Stimulated activated CD8-positive, alpha-beta memory T cell treated with anti-CD3 and anti-CD28 coated beads, Interleukin-15, amount 100 ng/mL, for 48 hours (primary cell): ENCODE measurements around the gene DYNC1LI1.
A peak's percentile ranks its signal among the peaks of the same experiment; 100 is the strongest.
"Not testable (repeated sequence)": the region's sequence is repeated elsewhere in the genome, so short reads cannot be mapped to it uniquely, and the experiment has no call there.

Experiments
- DNase-seq, 2 donors: peaks; one replicate each; pipeline ENCODE4 v3.0.0-alpha.2; 2020; ENCODE audit warnings: low read depth in 2 of 2

The DYNC1LI1 gene

GRCh38 chr3:32583708-32584107 is 13.1 kb upstream of the DYNC1LI1 start:
- DNase-seq = no peak

DNA sequence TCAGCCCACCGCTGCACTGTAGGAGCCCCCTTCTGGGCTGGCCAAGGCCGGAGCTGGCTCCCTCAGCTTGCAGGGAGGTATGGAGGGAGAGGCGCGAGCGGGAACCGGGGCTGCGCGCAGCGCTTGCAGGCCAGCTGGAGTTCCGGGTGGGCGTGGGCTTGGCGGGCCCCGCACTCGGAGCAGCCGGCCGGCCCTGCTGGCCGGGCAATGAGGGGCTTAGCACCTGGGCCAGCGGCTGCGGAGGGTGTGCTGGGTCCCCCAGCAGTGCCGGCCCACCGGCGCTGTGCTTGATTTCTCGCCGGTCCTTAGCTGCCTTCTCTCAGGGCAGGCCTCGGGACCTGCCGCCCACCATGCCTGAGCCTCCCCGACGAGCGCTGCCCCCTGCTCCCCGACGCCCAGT is 8.0 kb upstream of the DYNC1LI1 start:
- not testable (repeated sequence) for DNase-seq

- DNase-seq = peak in 1 of 2 donors; percentile 3
These were observed 7.2 kb upstream of the DYNC1LI1 start for GRCh38 chr3:32577581-32578556.

- DNase-seq = no peak
These were observed 6.5 kb upstream of the DYNC1LI1 start for GRCh38 chr3:32577174-32577573.

- DNase-seq = no peak
These were observed 4.9 kb upstream of the DYNC1LI1 start for GRCh38 chr3:32575451-32576113.

DNA sequence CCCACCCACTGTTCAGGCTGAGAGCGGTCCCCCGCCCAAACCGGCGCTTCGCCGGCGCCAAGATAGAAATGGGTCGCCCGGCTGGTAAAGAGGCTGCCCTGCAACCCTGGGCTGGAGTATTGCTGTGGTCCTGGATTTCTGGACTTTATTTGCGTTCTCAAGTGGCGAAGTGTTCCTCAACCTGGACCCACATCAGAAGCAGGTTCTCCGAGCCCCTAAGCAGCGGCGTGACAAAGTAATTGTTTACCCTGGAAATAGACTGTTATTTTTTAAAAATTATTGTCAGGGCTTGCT is 481 bp upstream of the DYNC1LI1 start:
- no peak for DNase-seq

- DNase-seq = peak; percentile 17 to 40
These were observed 878 bp downstream of the DYNC1LI1 start for GRCh38 chr3:32569540-32570420.

- DNase-seq = no peak
These were observed 1.7 kb downstream of the DYNC1LI1 start for GRCh38 chr3:32568953-32569352.

- DNase-seq = no peak
These were observed 6.5 kb downstream of the DYNC1LI1 start for GRCh38 chr3:32564195-32564594.

- no peak for DNase-seq
These were observed 8.0 kb downstream of the DYNC1LI1 start for GRCh38 chr3:32562640-32563039.

DNA sequence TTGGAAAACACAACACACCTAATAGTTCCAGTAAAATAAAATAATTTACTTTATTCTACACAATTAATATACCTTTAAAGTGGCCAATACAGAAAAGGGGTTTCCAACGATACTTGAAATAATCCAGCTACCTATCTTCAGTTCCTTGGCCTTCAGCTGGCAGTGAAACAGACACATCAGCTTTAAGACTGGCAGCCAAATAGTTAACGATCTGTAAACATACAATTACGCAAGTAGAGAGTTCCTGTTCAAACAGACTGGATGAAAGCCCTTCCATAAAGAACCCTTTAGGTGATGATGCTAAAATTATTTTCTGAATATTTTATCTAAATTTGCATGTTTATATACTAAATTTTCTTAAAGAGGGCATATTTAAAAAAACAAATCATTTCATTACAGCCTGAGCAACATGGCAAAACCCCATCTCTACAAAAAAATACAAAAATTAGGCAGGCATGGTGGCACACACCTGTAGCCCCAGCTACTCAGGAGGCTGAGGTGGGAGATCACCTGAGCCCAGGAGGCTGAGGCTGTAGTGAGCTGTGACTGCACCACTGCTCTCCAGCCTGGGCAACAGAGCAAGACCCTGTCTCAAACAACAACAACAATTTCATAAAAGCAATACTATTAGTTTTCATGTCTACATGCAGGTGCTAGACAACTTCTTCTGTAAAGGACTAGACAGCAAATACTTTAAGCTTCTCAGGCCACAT is 12.9 kb downstream of the DYNC1LI1 start:
- DNase-seq = no peak

- no peak for DNase-seq
These were observed 14.3 kb downstream of the DYNC1LI1 start for GRCh38 chr3:32556332-32556731.

DNA sequence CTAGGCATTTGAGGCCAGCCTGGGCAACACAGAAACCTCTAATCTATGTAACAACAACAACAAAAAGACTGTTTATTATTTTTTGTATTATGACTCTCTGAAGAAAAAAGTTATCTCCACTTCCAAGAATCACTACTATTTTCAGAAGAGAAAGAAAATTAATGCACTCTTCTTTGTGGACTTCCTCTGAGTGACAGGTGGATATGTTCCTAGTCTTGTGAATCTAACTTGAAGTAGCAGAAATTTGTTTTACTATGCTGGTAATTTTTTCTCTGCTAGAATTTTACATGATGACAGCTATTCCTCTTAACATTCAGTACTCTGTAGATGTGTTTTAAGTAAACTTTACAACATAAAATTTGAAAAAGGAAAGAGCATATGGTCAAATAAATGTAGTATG is 16.7 kb downstream of the DYNC1LI1 start:
- no peak for DNase-seq

DNA sequence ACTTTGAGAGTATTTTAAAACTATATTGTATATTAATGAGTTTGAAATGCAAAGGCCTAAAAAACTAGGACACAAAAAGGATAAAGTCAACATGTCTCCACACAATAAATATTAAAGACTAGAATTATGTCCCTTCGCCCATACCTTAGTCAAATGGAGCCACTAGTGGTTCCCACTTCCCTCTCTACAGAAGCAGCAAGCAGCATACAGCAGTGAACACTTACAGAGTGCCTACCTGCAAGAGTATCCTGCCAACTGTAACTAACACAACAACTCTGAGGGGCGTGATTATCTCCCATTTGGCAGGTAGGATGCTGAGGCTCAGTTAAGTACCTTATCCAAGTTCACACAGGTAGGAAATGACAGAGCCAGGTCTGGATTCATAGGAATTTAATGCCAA is 17.2 kb downstream of the DYNC1LI1 start:
- no peak for DNase-seq

DNA sequence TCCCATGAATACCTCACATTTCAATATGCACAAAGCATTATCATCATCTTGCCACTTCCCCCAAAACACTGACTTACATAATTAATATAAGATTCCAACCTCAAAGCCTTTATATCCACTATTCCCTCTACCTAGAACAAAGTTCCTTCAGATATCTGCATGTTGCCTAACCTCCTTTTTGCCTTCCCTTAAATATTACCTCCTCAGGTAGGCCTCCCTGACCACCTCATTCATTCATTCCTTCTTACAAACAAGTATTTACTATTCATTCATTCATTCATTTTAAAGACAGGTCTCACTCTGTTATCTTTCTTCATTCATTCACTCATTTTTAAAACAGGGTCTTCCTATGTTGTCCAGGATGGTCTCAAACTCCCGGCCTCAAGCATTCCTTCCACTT is 18.6 kb downstream of the DYNC1LI1 start:
- DNase-seq = no peak

DNA sequence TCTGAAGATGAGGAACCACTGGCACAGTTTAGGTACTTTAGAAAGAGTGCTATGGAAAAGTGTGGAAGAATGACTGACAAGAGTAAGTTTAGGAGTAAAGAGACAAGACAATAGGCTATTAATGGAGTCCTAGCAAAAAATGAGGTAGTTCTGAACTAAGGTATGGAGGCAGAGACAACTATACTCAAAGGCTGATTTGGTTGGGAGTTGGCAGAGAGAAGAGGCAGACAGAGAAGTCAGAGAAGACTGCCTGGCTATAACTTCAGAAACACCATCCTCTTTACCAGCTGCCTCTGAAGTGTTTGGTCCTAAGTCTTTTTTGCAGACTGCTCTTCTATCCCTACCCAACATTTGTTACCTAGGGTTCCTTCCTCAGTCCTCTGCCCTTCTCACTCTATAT is 19.2 kb downstream of the DYNC1LI1 start:
- DNase-seq = no peak

DNA sequence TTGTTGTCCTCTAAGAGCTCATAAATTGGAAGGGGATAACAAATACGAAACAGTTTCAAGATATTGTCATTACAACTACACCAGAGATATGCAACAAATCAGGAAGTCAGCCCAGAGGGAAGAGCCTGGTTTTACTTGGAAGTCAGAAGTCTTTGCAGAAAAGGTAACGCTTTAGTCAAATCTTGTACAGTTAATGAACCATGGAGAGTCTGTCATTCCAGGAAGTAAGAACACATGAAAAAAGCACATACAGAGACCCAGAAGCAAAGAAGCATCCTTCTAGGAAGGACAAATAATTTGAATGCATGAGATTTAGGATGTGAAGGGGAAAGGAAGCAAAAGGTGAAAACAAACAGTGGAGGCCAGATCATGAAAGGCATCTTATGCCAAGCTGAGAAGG is 19.6 kb downstream of the DYNC1LI1 start:
- DNase-seq = no peak

GRCh38 chr3:32545305-32545704 is 25.4 kb downstream of the DYNC1LI1 start:
- DNase-seq = no peak

- no peak for DNase-seq
These were observed 25.8 kb downstream of the DYNC1LI1 start for GRCh38 chr3:32544894-32545293.

DNA sequence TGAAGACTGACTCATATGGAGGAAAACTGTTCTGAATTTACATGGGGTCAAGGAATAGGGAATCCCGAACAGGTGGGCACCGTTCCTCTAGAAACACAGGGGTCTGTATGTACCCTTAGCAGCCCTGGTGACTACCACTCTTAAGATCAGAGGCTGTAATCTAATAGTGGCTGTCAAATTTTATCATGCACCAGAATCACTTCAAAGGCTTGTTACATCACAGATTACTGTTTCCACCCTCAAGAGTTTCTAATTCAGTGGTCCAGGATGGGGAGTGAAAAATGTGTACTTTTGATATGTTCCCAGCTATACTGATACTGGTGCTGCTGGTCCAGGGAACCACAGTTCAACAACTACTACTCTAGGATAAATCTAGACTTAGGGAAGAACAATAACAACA is 27.9 kb downstream of the DYNC1LI1 start:
- DNase-seq = no peak

DNA sequence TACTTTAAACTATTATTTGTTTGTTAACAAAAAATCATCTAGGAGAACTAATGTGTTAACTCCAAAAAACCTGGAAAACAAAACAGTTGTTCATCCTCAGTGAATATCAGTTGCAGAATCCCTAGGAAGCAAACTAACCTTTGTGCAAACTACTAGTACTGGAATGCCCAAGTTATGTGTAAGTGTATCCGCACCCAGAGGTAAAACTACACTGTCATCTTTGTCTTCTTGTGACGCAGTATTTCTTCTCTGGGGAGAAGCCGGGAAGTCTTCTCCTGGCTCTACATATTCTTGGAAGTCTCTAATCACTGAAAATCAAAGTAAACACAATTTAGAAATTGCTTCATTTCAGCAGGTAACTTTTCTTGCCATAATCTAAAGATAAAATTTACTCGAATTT is 29.8 kb downstream of the DYNC1LI1 start:
- no peak for DNase-seq

- DNase-seq = no peak
These were observed 38.2 kb downstream of the DYNC1LI1 start for GRCh38 chr3:32532434-32532833.
